Fibroblast of lung (primary cell): ENCODE data around the gene DCST2. TPM values are rescaled to one million over a fixed set of nuclear protein-coding genes. Genes with fewer than 3 reads are reported as not detected.

ENCODE experiments used
- DNase-seq, 2 donors: peaks; one replicate each; pipeline versions ENCODE4 v3.0.0 to v3.0.0-alpha.2; 2010; ENCODE audit warnings: low read depth in 2 of 2
- H2AFZ ChIP-seq: 2 replicates; pipeline ENCODE4 v1.5.1; 2012; ENCODE audit warnings: low read length, control low read depth, inconsistent platforms
- H3K27ac ChIP-seq: 2 replicates; pipeline ENCODE4 v1.5.1; 2011; ENCODE audit warnings: low read length, control low read depth; ENCODE audit not compliant: insufficient read depth
- H3K27me3 ChIP-seq: 2 replicates; pipeline ENCODE4 v1.5.1; 2011; ENCODE audit warnings: mild to moderate bottlenecking, low read length; ENCODE audit not compliant: control insufficient read depth, insufficient read depth
- H3K36me3 ChIP-seq: 2 replicates; pipeline ENCODE4 v1.5.1; 2011; ENCODE audit warnings: low read length; ENCODE audit not compliant: control insufficient read depth, insufficient read depth
- H3K4me1 ChIP-seq: 2 replicates; pipeline ENCODE4 v1.5.1; 2011; ENCODE audit warnings: low read length; ENCODE audit not compliant: control insufficient read depth, insufficient read depth; ENCODE audit errors: extremely low read depth
- H3K4me2 ChIP-seq: 2 replicates; pipeline ENCODE4 v1.5.1; 2011; ENCODE audit warnings: low read length, control low read depth; ENCODE audit not compliant: insufficient read depth; ENCODE audit errors: extremely low read depth
- H3K4me3 ChIP-seq, 4 experiments: fragments of 200-600 bp in 1 of 4; sonication (generic) in 1 of 4; replicated peaks in 1 of 4; 2 replicates each; pipeline ENCODE4 v1.5.1; 2011 to 2016; ENCODE audit warnings: low read length in 4 of 4, low read depth in 3 of 4, mild to moderate bottlenecking in 3 of 4, control low read depth in 2 of 4, inconsistent platforms in 1 of 4, mixed read lengths in 1 of 4; ENCODE audit not compliant: insufficient read depth in 1 of 4; ENCODE audit errors: control extremely low read depth in 1 of 4
- H3K79me2 ChIP-seq: 2 replicates; pipeline ENCODE4 v1.5.1; 2012; ENCODE audit warnings: mild to moderate bottlenecking, low read length, inconsistent platforms; ENCODE audit not compliant: control insufficient read depth, insufficient read depth
- H3K9ac ChIP-seq: 2 replicates; pipeline ENCODE4 v1.5.1; 2011; ENCODE audit warnings: mild to moderate bottlenecking, low read length, control low read depth; ENCODE audit not compliant: insufficient read depth
- H3K9me3 ChIP-seq: 2 replicates; pipeline ENCODE4 v1.5.1; 2012; ENCODE audit warnings: low read depth, low read length; ENCODE audit not compliant: control insufficient read depth, insufficient read depth
- H4K20me1 ChIP-seq: 2 replicates; pipeline ENCODE4 v1.5.1; 2011; ENCODE audit warnings: low read length; ENCODE audit not compliant: control insufficient read depth, insufficient read depth; ENCODE audit errors: extremely low read depth
- EZH2 ChIP-seq: IDR thresholded peaks from 2 replicates; pipeline ENCODE4 v1.5.1; 2012; ENCODE audit warnings: low read length, control low read depth, mild to moderate bottlenecking; ENCODE audit errors: missing control alignments
- polyA plus RNA-seq, 2 donors: library from polyadenylated mRNA; depleted of rRNA in 1 of 2; stranded (reverse) in 1 of 2; unstranded in 1 of 2; fragments of >200 nt; gene quantifications; 2 replicates each; pipeline ENCODE4 v1.2.1, GENCODE V29; 2011 to 2012; ENCODE audit warnings: missing spikeins in 1 of 2
- total RNA-seq: library from RNA; depleted of rRNA; stranded (reverse); fragments of >200 nt; gene quantifications from 2 replicates; pipeline ENCODE4 v1.2.1, GENCODE V29; 2014
- TF ChIP-seq, protein P1 (sequence below), 2 donors: IDR thresholded peaks in 1 of 2; conservative IDR thresholded peaks in 1 of 2; 1 replicate in 1 of 2; 2 replicates in 1 of 2; pipeline ENCODE4 v1.5.1; 2011 to 2012; ENCODE audit warnings: low read length in 2 of 2, control low read depth in 1 of 2, inconsistent platforms in 1 of 2, low read depth in 1 of 2, mild to moderate bottlenecking in 1 of 2

Gene DCST2
- total and polyA plus RNA-seq, 2 donors (not counting 1 experiment from before 2014, with no cell fraction given), result 0.06 to 0.17 TPM

DNA sequence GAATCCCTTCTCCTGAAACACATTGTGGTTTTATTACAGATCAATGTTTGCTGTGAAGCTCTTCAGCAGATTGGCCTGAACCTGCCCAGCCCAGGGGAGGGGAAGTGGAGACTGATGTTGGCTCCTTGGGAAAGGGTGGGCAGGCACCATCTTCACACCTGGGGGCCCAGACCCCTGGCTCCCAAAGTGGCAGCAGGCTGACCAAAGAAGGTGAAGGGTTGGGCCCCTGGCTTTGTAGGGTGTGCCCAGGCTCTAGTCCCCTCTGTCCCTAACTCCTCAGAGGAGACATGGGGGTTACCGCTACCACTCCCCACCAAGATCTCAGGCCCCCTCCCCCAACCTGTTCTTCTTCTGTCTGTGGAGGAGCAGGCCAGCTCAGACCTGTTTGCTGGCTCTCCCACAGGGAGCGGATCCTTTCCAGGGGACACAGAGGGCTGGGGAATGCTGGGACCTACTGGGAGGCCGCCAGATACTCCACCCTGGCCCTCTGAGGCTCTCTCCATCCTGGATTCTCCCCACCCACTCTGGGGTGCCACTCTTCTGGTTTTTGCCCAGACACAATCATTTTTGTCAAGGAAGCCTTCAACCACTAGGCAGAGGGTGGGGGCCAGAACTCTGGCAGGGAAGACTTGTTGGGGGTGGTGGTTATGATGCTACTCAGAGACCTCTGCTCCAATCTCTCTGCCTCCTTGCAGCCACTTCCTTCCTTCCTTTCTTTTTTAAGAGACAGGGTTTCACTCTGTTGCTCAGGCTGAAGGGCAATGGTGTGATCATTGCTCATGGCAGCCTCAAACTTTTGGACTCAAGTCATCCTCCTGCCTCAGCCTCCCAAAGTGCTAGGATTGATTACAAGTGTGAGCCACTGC lies 40.0 kb upstream of the DCST2 start:
- Histone ChIP-seq H3K4me2 (no peak overlapping the region), H3K36me3 (no peaks in the 10 kb centered on the region), H2AFZ (no peak overlapping the region), H4K20me1 (no peaks in the 10 kb centered on the region), H3K9ac (no peak overlapping the region), H3K27ac (no peak overlapping the region), H3K4me1 (peaks cover 5% of the 10 kb centered on the region), H3K9me3 (no peaks in the 10 kb centered on the region), H3K79me2 (no peaks in the 10 kb centered on the region), H3K27me3 (peaks cover 34% of the 10 kb centered on the region), H3K4me3 (no peak overlapping the region)
- TF ChIP-seq, protein P1, sequence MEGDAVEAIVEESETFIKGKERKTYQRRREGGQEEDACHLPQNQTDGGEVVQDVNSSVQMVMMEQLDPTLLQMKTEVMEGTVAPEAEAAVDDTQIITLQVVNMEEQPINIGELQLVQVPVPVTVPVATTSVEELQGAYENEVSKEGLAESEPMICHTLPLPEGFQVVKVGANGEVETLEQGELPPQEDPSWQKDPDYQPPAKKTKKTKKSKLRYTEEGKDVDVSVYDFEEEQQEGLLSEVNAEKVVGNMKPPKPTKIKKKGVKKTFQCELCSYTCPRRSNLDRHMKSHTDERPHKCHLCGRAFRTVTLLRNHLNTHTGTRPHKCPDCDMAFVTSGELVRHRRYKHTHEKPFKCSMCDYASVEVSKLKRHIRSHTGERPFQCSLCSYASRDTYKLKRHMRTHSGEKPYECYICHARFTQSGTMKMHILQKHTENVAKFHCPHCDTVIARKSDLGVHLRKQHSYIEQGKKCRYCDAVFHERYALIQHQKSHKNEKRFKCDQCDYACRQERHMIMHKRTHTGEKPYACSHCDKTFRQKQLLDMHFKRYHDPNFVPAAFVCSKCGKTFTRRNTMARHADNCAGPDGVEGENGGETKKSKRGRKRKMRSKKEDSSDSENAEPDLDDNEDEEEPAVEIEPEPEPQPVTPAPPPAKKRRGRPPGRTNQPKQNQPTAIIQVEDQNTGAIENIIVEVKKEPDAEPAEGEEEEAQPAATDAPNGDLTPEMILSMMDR (conservative IDR thresholded peaks at IDR 0.05 in 1 of 2, IDR thresholded peaks at IDR 0.05 in 1 of 2; ENCODE audit: low read depth in 1 of 2, low read length in 2 of 2), result no peak
- TF ChIP-seq EZH2, result no peak
- DNase-seq, result no peak

DNA sequence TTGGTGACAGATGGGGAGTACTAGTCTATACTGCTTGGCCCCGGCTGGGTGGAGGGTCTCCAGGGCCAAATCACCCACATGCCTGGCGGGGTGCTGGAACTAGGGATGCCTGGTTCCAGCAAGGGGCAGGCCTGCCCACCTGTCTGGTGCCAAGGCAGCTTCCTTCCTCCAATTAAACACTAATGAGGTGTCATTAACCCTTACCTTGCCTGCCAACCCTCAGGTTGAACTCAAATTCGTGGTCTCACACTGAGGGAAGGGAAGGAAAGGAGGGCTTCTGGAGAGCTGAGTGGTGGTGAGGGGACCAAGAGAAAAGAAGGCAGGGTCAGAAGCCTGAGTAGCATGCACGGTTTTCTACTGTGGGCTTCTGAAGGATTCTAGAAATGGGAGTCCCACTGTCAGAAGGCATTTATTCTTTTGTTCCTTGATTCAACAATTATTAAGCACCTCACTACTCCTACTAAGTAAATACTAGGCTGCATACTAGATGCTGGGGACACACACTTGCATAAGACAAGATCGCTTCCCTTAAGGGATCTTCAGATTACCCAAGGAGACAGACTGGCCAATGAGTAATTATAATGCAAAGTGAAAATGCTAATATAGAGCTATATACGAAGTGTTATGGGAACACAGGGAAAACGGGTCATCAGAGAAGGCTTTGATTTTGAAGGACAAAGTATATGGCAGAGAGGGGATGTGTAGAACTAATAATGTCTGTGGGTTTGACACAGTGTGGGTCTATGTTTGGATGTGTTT lies 39.1 kb upstream of the DCST2 start:
- Histone ChIP-seq H3K36me3 (no peaks in the 10 kb centered on the region), H3K4me1 (peaks cover 5% of the 10 kb centered on the region), H3K9ac (no peak overlapping the region), H3K4me2 (no peak overlapping the region), H4K20me1 (no peaks in the 10 kb centered on the region), H2AFZ (no peak overlapping the region), H3K79me2 (no peaks in the 10 kb centered on the region), H3K27me3 (peaks cover 27% of the 10 kb centered on the region), H3K4me3 (no peak overlapping the region), H3K27ac (no peak overlapping the region), H3K9me3 (no peaks in the 10 kb centered on the region)
- no peak for DNase-seq
- TF ChIP-seq, protein P1 (conservative IDR thresholded peaks at IDR 0.05 in 1 of 2, IDR thresholded peaks at IDR 0.05 in 1 of 2; ENCODE audit: low read depth in 1 of 2, low read length in 2 of 2), result no peak
- TF ChIP-seq EZH2, result no peak

DNA sequence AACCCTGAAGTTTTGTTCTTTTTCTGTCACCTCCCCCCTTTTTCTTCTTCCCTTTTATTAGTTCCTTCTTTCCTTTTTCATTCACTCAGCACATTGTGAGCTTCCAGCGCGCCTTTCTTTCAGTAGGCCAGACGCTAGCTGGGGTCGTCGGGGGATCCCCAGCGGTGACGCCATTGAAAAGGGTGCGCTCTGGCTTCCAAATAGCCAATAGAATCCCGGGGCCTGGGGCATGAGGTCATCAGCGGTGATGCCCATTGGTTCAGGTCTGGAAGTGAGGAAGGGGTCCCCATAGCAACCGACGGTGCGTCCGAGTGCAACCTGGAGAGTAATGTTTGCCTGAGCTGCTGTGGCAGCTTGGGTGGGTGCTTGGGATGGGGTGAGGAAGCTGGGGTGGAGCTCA lies 38.1 kb upstream of the DCST2 start:
- Histone ChIP-seq H3K27ac (no peak overlapping the region), H3K27me3 (peaks cover 21% of the 10 kb centered on the region), H3K9ac (no peak overlapping the region), H3K4me2 (no peak overlapping the region), H3K79me2 (no peaks in the 10 kb centered on the region), H3K36me3 (no peaks in the 10 kb centered on the region), H3K9me3 (no peaks in the 10 kb centered on the region), H2AFZ (no peak overlapping the region), H3K4me3 (no peak overlapping the region), H3K4me1 (peaks cover 5% of the 10 kb centered on the region), H4K20me1 (no peaks in the 10 kb centered on the region)
- DNase-seq, result no peak
- TF ChIP-seq, protein P1 (conservative IDR thresholded peaks at IDR 0.05 in 1 of 2, IDR thresholded peaks at IDR 0.05 in 1 of 2; ENCODE audit: low read depth in 1 of 2, low read length in 2 of 2), result no peak
- no peak for TF ChIP-seq EZH2
